Endothelial cell (in vitro differentiated cells): ENCODE data around the gene PHAX. TPM values are rescaled to one million over a fixed set of nuclear protein-coding genes. Genes with fewer than 3 reads are reported as not detected.

Experiments used
- DNase-seq: peaks from one replicate; pipeline ENCODE4 v3.0.0; 2021; ENCODE audit warnings: low spot score
- H3K27ac Mint-ChIP-seq: one replicate; pipeline ENCODE4 v1.8.0; 2021; ENCODE audit warnings: mixed read lengths, inconsistent platforms; ENCODE audit not compliant: unreplicated experiment
- H3K27me3 Mint-ChIP-seq: one replicate; pipeline ENCODE4 v1.8.0; 2021; ENCODE audit warnings: mild to moderate bottlenecking, moderate library complexity, mixed read lengths, inconsistent platforms; ENCODE audit not compliant: unreplicated experiment
- H3K36me3 Mint-ChIP-seq: one replicate; pipeline ENCODE4 v1.8.0; 2021; ENCODE audit warnings: mild to moderate bottlenecking, low read depth, mixed read lengths, inconsistent platforms; ENCODE audit not compliant: unreplicated experiment
- H3K4me1 Mint-ChIP-seq: one replicate; pipeline ENCODE4 v1.8.0; 2021; ENCODE audit warnings: mild to moderate bottlenecking, mixed read lengths, inconsistent platforms; ENCODE audit not compliant: unreplicated experiment
- H3K4me3 Mint-ChIP-seq: one replicate; pipeline ENCODE4 v1.8.0; 2021; ENCODE audit warnings: mild to moderate bottlenecking, mixed read lengths, inconsistent platforms; ENCODE audit not compliant: unreplicated experiment
- H3K9me3 Mint-ChIP-seq: one replicate; pipeline ENCODE4 v1.8.0; 2021; ENCODE audit warnings: mixed read lengths, inconsistent platforms; ENCODE audit not compliant: unreplicated experiment
- total RNA-seq: library from RNA; stranded (reverse); fragmentation: NEBNext Ultra II Directional; extraction: Animal tissue kit (Norgen Biotek cat#: 25700); gene quantifications from one replicate; pipeline ENCODE4 v1.2.1, GENCODE V29; 2021; ENCODE audit not compliant: unreplicated experiment
- TF ChIP-seq, protein P1 (sequence below): fragments of 200-600 bp; sonication (generic); IDR thresholded peaks from one replicate; pipeline ENCODE4 v1.5.0; 2021; ENCODE audit warnings: antibody characterized with exemption; ENCODE audit not compliant: unreplicated experiment

The PHAX gene
- total RNA-seq, 1 donor from 2014 or later = 33.4 TPM

GRCh38 chr5:126673477-126673876 lies 72.7 kb downstream of the PHAX start:
- Mint-ChIP-seq H3K36me3 (no peaks in the 10 kb centered on the region), H3K27ac (no peak overlapping the region), H3K4me3 (no peak overlapping the region), H3K27me3 (peaks cover 6% of the 10 kb centered on the region), H3K4me1 (no peaks in the 10 kb centered on the region), H3K9me3 (no peaks in the 10 kb centered on the region)
- no peak for DNase-seq
- TF ChIP-seq, protein P1, sequence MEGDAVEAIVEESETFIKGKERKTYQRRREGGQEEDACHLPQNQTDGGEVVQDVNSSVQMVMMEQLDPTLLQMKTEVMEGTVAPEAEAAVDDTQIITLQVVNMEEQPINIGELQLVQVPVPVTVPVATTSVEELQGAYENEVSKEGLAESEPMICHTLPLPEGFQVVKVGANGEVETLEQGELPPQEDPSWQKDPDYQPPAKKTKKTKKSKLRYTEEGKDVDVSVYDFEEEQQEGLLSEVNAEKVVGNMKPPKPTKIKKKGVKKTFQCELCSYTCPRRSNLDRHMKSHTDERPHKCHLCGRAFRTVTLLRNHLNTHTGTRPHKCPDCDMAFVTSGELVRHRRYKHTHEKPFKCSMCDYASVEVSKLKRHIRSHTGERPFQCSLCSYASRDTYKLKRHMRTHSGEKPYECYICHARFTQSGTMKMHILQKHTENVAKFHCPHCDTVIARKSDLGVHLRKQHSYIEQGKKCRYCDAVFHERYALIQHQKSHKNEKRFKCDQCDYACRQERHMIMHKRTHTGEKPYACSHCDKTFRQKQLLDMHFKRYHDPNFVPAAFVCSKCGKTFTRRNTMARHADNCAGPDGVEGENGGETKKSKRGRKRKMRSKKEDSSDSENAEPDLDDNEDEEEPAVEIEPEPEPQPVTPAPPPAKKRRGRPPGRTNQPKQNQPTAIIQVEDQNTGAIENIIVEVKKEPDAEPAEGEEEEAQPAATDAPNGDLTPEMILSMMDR = no peak

DNA sequence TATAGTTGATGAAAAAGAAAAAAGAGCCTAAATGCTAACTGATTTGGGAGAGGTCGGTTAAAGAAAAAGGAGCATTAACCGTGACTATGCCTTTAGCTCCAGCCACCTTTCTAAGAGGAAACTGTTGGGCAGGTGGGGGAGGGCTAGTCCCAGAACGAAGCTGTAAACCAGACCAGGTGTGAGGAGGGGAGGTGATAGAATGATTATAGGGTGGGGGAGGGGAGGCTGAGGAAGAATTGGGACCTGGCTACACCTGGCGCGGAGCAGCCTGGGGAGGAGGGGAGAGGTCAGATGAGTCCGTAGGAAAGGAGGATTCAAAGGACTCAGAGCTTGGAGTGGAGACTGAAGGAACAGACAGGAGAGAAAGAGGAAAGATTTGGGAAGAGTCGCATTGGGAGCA lies 73.4 kb downstream of the PHAX start:
- Mint-ChIP-seq H3K4me3 (no peak overlapping the region), H3K36me3 (no peaks in the 10 kb centered on the region), H3K27ac (no peak overlapping the region), H3K9me3 (no peaks in the 10 kb centered on the region), H3K4me1 (no peaks in the 10 kb centered on the region), H3K27me3 (peaks cover 6% of the 10 kb centered on the region)
- TF ChIP-seq, protein P1 = no peak
- DNase-seq = no peak

DNA sequence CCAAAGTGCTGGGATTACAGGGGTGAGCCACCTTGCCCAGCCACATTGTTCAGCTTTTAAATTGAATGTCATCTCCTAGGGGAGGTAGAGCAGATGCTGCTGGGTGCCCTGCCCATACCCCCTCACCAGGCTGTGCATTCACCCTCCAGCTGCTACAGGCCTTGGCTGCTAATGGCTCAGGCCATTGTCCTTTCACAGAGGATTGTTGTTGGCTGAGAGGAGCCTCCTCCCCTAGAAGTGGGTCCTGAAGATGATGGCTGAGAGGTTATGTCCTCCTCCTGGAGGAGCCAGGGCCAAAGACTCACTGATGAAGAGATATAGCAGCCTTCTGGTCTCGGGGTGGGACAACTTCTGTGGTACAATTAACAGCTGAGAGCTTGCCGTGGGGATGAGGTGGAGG lies 74.6 kb downstream of the PHAX start:
- no peak for DNase-seq
- H3K9me3 Mint-ChIP-seq = no peaks in the 10 kb centered on the region
- no peak overlapping the region for H3K4me3 Mint-ChIP-seq
- H3K36me3 Mint-ChIP-seq = no peaks in the 10 kb centered on the region
- TF ChIP-seq, protein P1 = no peak
- H3K4me1 Mint-ChIP-seq = no peaks in the 10 kb centered on the region
- no peak overlapping the region for H3K27ac Mint-ChIP-seq
- H3K27me3 Mint-ChIP-seq = peaks cover 6% of the 10 kb centered on the region

DNA sequence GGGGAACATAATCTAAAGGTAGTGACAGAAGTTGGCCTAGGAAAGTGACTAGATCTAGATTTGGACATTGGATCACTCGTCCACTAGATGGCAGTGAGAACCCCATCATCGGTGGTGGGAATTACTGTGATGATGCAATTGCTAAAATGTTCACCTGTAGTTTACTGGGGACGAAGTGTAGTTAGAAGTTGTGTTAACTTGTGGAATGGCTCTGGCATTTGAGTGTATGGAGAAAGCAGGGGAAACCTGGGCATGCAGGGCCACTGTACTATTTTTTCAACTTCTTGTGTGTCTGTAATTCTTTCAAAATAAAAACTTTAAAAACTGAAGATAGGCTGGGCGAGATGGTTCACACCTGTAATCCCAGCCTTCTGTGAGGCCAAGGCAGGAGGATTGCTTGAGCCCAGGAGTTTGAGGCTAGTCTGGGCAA lies 75.5 kb downstream of the PHAX start:
- no peaks in the 10 kb centered on the region for H3K9me3 Mint-ChIP-seq
- peak; percentile 57 for DNase-seq
- TF ChIP-seq, protein P1 = peak; percentile 69
- H3K27me3 Mint-ChIP-seq = peaks cover 6% of the 10 kb centered on the region
- no peaks in the 10 kb centered on the region for H3K36me3 Mint-ChIP-seq
- no peak overlapping the region for H3K4me3 Mint-ChIP-seq
- no peak overlapping the region for H3K27ac Mint-ChIP-seq
- H3K4me1 Mint-ChIP-seq = no peaks in the 10 kb centered on the region

Other genes with a start within 250 kb of the PHAX start
- 13.4 TPM for gene GRAMD2B, start 177.5 kb upstream of the PHAX start, total RNA-seq
- 76.6 TPM for gene ALDH7A1, start 5.7 kb upstream of the PHAX start, total RNA-seq
- gene LMNB1, start 176.2 kb downstream of the PHAX start, total RNA-seq = 69.8 TPM